Activated CD8-positive, alpha-beta memory T cell treated with anti-CD3 and anti-CD28 coated beads for 36 hours (primary cell): ENCODE results near the gene AKAP8. TPM values are rescaled to one million over a fixed set of nuclear protein-coding genes. Genes with fewer than 3 reads are reported as not detected.
"Not testable (repeated sequence)": the region's sequence is repeated elsewhere in the genome, so short reads cannot be mapped to it uniquely, and the experiment has no call there.

Experiments used
- CTCF ChIA-PET: fragments of 350-600 bp; sonication (Branson Sonifier 250); formaldehyde crosslinking; loops from one replicate; lab custom pipeline; 2021; ENCODE audit warnings: antibody characterized with exemption; lab: Charles Lee
- POLR2A ChIA-PET: fragments of 350-600 bp; sonication (Branson Sonifier 250); formaldehyde crosslinking; loops from one replicate; lab custom pipeline; 2021; ENCODE audit warnings: antibody characterized with exemption; lab: Charles Lee
- total RNA-seq, 2 experiments: library from RNA; stranded (reverse); gene quantifications; one replicate each; pipeline ENCODE4 v1.2.3, GENCODE V29; 2021

The AKAP8 gene
- total RNA-seq, 2 experiments from 2014 or later: 48.4 to 51.7 TPM

GRCh38 chr19:15381864-15382263, 2.3 kb upstream of the AKAP8 start:
- CTCF ChIA-PET: interaction anchor here (0.6 kb wide), 1 partner anchor 1784 kb away, joined by 3 read pairs; no protein-coding TSS in a partner anchor
- POLR2A ChIA-PET: no interaction called here

GRCh38 chr19:15381429-15381828, 1.8 kb upstream of the AKAP8 start:
- POLR2A ChIA-PET: no interaction called here
- CTCF ChIA-PET: no interaction called here

DNA sequence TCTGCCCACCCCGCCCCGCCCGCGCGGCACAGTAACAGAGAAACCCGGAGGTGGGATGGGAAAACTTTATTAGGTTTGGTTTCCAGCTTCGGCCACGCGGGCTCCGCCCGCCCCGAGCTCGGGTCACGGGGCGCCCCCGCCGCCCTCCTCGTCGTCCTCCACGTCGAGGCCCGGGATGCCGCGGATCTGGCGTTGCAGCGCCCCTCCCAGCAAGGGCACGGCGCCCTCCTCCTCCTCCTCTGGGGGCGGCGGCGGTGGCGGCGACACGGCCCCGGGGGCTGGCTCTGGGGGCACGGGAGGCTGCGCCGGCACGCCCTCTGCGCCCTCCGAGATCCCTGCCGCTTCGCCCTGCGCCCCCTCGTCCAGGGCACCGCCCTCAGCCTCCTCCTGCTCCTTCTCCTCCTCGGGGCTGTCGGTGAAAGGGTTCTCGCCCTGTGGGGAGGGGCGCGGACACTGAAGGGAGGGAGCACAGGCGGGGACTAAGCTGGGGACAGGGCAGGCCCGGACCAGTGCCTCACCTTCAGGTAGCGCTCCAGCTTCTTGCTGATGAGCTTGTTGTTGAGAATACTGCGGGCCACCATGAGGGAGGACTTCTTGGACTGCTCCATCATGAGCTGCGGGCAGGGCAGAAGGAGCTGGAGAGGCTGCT, 536 bp upstream of the AKAP8 start:
- CTCF ChIA-PET: interaction anchor here (0.6 to 2.3 kb wide), 4 partner anchors 39 to 177 kb away, joined by 3 to 11 read pairs (median 6); partner anchors contain the start of gene AKAP8L
- POLR2A ChIA-PET: interaction anchor here (0.5 to 2.9 kb wide), 11 partner anchors 16 to 176 kb away, joined by 3 to 20 read pairs (median 5); partner anchors contain the start of genes AKAP8L and BRD4

GRCh38 chr19:15378534-15379082, 979 bp downstream of the AKAP8 start:
- CTCF ChIA-PET: interaction anchor here (0.8 to 2.3 kb wide), 7 partner anchors 19 to 254 kb away, joined by 3 to 11 read pairs (median 4); partner anchors contain the start of genes AKAP8L and BRD4
- POLR2A ChIA-PET: interaction anchor here (0.5 to 2.9 kb wide), 10 partner anchors 8 to 177 kb away, joined by 3 to 20 read pairs (median 6); partner anchors contain the start of genes AKAP8L and BRD4

DNA sequence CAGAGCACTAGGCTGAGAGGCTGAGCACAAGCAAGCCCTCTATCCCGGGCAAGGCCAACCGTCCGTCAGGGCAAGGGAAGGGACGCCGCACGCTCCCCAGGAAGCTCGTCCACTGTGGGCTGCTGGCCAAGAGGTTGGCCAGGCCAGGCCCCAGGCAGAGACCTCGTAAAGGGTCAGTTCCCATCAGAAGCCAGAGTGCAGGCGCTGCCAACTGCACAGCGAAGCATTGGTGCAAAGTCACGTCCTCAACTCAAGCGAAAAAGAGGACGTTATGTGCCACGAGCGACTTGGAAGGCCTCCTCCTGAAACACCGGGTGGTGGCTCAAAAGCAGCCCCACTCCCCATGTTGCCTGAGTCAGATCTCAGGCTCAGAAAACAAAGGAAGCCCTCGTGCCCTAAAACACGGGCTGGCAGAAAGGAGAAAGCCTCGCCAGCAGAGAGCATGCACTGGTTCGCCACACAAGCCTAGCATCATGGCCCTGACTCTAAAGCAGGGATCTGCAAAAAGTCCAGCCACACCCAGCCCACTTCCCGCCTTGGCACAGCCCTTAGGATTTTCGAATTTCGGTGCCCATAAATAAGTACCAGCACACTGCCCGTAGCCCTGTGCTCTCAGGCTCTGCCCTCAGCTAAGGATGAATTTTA, 4.7 kb downstream of the AKAP8 start:
- ChIA-PET CTCF (no interaction called here), POLR2A (interaction anchor here (0.6 kb wide), 1 partner anchor 94 kb away, joined by 3 read pairs; no protein-coding TSS in a partner anchor)

DNA sequence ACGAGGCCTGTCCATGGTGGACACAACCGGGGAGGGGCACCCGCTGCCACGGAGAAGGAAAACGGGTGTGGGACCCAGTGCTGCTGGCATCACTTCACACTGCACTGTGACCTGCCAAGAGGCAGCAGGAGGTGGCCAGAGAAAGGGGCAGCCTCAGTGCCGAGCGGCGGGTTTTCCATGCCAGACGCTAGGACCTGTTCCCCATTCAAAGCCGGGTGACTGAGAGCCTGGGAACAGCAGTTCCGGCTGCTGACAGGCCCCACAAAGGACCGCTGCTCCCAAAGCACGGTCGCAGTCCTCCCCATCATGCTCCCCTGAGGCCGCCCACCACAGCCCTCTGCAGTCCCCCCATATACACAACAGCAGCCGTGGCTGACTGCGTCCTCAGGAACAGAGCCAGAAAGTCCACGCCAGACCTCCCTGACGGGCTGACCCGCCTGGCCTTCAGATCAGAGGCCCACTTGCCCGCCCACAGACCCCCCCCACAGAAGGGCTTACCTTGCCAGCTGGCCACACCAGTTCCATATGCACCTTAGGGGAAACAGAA, 5.4 kb downstream of the AKAP8 start:
- ChIA-PET CTCF (no interaction called here), POLR2A (no interaction called here)

- POLR2A ChIA-PET: no interaction called here
- CTCF ChIA-PET: no interaction called here
Measured at GRCh38 chr19:15373644-15374043, 5.9 kb downstream of the AKAP8 start.

- ChIA-PET CTCF (no interaction called here), POLR2A (no interaction called here)
Measured at GRCh38 chr19:15372891-15373301, 6.7 kb downstream of the AKAP8 start.

DNA sequence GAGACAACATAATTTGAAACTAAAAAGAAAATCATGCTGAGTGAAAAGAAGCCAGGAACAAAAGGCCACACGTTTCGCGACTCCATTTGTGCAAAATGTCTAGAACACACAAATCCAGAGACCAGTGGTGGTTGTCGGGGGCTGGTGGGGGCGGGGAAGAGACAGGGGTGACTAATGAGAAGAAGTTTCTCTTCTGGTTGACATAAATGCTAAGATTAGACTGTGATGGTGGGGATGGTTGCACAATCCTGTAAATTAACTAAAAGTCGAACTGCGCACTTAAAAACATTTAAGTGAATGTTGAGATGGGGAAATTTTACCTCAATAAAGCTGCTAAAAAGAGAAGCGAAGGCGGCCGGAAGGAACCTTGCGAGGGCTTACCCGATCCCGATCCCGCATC, 7.1 kb downstream of the AKAP8 start:
- ChIA-PET POLR2A (no interaction called here), CTCF (interaction anchor here (0.9 kb wide), 1 partner anchor 183 kb away, joined by 3 read pairs; no protein-coding TSS in a partner anchor)

DNA sequence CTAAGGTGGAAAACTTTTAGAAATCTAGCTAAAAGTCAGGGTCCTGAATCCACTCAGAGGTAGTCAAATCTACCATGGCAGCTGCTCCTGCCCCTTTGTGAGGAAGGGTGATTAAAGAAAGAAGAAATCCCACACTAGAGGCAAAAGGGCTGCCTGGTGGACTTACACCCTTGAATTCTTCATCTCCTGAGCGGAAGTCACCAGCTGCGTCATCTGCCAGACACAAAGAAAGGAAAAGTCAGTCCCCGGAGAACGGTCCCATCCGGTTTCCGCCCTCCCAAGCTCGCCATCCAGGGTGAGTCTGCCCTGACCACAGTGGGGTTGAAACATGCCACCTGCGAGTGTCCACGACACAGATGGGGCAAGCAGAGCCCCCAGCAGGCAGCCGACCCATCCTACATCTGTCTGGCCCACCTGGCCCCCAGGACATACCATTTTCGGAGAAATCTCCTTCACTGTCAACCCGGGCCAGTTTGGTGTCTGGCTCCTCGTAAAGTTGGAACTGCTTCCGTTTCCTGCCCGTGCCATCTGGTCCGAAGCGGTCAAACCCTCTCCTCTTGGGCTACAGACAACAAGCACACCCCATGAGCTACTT, 7.7 kb downstream of the AKAP8 start:
- POLR2A ChIA-PET: interaction anchor here (1.0 kb wide), 1 partner anchor 21 kb away, joined by 3 read pairs; no protein-coding TSS in a partner anchor
- CTCF ChIA-PET: interaction anchor here (0.7 to 0.9 kb wide), 2 partner anchors 176 to 184 kb away, joined by 3 read pairs; no protein-coding TSS in a partner anchor

- POLR2A ChIA-PET: interaction anchor here (0.7 to 1.0 kb wide), 2 partner anchors 8 to 22 kb away, joined by 3 to 5 read pairs; no protein-coding TSS in a partner anchor
- CTCF ChIA-PET: interaction anchor here (0.7 kb wide), 2 partner anchors 36 to 175 kb away, joined by 3 to 4 read pairs; no protein-coding TSS in a partner anchor
Measured at GRCh38 chr19:15371119-15371518, 8.5 kb downstream of the AKAP8 start.

DNA sequence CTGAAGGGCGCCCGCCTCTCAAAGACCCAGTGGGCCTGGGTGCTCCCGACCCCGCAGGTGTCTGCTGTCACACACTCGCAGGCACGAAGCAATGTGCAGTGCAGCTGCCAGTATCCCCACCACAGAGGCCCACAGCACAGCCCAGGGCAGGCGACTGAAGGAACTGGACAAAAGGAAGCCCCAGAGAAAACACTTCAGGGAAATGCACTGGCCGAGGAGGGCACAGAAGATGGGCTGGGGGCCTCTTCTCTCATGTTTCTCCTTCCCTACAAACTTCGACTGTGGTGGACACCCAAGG, 10.0 kb downstream of the AKAP8 start:
- CTCF ChIA-PET: no interaction called here
- POLR2A ChIA-PET: no interaction called here

DNA sequence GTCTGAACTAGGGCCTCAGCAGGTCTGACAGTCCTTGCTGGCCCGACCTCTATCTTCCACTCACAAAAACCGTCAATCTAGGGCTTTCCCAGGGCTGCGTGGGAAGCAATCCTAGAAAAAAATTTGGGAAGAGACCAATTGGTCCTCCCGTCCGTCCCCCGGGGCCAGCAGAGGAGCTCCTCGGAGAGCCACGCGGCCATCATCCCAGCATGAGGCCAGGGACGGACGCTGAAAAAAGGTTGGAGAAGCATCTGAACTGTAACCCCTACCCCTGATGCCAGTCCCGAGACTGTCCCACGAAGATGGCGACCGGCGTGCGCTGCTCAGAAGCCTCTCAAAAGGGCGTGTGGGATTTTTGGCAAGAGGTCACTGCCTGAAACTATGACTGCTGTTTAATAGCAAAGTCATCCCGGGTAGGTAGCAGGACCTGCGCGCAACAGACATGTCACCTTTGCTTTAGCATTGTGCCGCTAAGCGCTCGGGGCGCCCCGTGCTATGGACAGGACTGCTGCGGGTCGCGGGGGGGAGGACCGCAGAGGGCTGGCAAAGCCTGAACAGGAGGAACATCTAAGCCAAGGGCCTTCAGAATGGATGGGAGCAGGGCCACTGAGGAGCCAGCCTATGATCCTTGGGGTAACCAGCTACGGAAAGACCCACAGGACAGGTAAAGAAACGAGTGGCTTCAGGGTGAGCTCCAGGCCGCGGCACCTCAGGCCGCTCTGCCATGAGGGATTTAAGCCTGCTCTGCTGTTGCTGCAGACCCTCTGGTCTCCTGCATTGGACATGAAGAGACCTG, 10.6 kb downstream of the AKAP8 start:
- CTCF ChIA-PET: no interaction called here
- POLR2A ChIA-PET: no interaction called here

DNA sequence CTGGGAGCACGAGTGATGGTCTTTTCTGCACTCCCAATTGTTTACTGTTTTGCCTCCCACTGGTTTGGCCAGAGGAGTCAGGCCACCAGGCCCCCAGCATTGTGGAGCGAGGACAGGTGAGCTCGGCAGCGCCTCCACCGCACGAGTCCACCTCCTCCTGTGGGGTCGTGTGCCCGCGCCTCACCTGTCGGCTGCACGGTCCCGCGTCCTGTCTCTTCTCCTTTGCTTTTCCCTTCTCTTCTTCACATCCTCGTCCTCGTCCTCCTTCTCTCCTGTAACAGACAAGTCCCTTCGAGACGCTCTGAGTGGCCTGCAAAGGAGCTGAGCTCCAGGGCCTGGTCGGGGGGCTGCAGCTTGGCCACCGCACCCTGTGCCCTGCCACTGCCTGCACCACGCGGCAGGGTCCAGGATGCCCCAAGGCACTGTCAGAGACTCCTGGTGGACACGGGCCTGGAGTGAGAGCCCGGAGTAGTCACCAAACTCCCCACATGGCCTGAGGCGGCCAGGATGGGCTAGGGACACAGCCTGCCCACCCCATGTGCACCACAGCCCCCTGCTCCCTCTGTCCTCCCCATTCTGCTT, 11.4 kb downstream of the AKAP8 start:
- CTCF ChIA-PET: no interaction called here
- POLR2A ChIA-PET: no interaction called here

DNA sequence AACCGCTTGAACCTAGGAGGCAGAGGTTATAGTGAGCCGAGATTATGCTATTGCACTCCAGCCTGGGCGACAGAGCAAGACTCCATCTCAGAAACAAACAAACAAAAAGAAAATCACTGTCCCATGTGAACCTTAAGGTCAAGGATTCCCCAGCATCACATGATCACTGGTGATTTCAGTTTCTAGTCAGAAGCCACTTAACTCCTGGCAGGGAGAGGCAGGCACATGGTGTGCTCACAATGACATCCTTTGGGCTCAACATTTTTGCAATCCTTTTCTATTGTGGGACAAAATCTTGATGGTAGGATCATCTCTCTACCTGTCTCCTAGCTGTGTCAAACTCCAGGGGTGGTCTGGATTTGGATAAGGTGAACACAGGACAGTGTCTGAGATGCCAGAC, 12.1 kb downstream of the AKAP8 start:
- ChIA-PET POLR2A (no interaction called here), CTCF (no interaction called here)

DNA sequence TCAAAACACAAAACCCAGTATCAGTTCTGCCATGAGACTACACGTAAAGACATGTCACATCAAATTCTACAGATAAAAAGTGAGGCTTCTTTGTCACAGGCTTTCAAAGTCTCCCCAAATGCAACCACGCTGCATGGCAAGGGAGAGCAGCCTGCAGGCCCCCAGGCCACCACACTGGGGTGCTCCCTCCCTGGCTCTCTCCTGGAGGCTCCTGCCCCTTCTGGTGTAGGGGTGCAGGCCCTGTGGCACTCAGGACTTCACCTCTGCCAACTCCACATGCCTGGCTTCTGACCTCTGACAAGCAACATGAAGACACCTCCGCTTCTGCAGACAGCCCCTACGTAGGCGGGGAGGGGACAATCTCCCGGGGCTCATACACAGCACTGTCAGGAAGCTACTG, 14.3 kb downstream of the AKAP8 start:
- CTCF ChIA-PET: no interaction called here
- POLR2A ChIA-PET: no interaction called here

GRCh38 chr19:15363791-15364190, 15.8 kb downstream of the AKAP8 start:
- CTCF ChIA-PET: interaction anchor here (0.6 kb wide), 1 partner anchor 21 kb away, joined by 4 read pairs; no protein-coding TSS in a partner anchor
- POLR2A ChIA-PET: not testable (repeated sequence)

DNA sequence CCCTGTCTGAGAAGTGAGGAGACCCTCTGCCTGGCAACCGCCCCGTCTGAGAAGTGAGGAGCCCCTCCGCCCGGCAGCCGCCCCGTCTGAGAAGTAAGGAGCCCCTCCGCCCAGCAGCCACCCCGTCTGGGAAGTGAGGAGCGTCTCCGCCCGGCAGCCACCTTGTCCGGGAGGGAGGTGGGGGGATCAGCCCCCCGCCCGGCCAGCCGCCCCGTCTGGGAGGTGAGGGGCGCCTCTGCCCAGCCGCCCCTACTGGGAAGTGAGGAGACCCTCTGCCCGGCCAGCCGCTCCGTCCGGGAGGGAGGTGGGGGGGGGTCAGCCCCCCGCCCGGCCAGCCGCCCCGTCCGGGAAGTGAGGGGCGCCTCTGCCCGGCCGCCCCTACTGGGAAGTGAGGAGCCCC, 16.5 kb downstream of the AKAP8 start:
- POLR2A ChIA-PET: not testable (repeated sequence)

More for the DNA sequence above, 16.5 kb downstream of the AKAP8 start:
- CTCF ChIA-PET: not testable (repeated sequence)
